ENCODE data around the gene KCNH1. TPM values are rescaled to one million over a fixed set of nuclear protein-coding genes. Genes with fewer than 3 reads are reported as not detected.

KCNH1 gene
- total RNA-seq, 1 donor from 2014 or later = 2.4 TPM

- H3K27me3 Mint-ChIP-seq = peaks cover 4% of the 10 kb centered on the region
Measured at GRCh38 chr1:211036381-211037060, 97.4 kb downstream of the KCNH1 start.

GRCh38 chr1:211035821-211036380, 98.0 kb downstream of the KCNH1 start:
- TF ChIP-seq CTCF (conservative IDR thresholded peaks at IDR 0.05) = no peak
- Mint-ChIP-seq H3K27me3 (peaks cover 4% of the 10 kb centered on the region), H3K36me3 (no peaks in the 10 kb centered on the region), H3K9me3 (no peaks in the 10 kb centered on the region), H3K4me1 (ENCODE audit: unreplicated experiment) (no peaks in the 10 kb centered on the region), H3K4me3 (no peak overlapping the region), H3K27ac (no peak overlapping the region)
- DNase-seq (ENCODE audit: extremely low spot score, unreplicated experiment) = no peak

More at GRCh38 chr1:211036381-211037060, 97.4 kb downstream of the KCNH1 start:
- H3K9me3 Mint-ChIP-seq = no peaks in the 10 kb centered on the region
- H3K36me3 Mint-ChIP-seq = no peaks in the 10 kb centered on the region
- no peak for TF ChIP-seq CTCF (conservative IDR thresholded peaks at IDR 0.05)
- H3K4me1 Mint-ChIP-seq (ENCODE audit: unreplicated experiment) = no peaks in the 10 kb centered on the region
- no peak overlapping the region for H3K27ac Mint-ChIP-seq
- no peak for DNase-seq (ENCODE audit: extremely low spot score, unreplicated experiment)
- H3K4me3 Mint-ChIP-seq = no peak overlapping the region

GRCh38 chr1:211033921-211034525, 99.9 kb downstream of the KCNH1 start:
- TF ChIP-seq CTCF (conservative IDR thresholded peaks at IDR 0.05) = no peak
- no peak overlapping the region for H3K27ac Mint-ChIP-seq
- peaks cover 4% of the 10 kb centered on the region for H3K27me3 Mint-ChIP-seq
- no peak for DNase-seq (ENCODE audit: extremely low spot score, unreplicated experiment)
- no peaks in the 10 kb centered on the region for H3K36me3 Mint-ChIP-seq
- H3K4me1 Mint-ChIP-seq (ENCODE audit: unreplicated experiment) = no peaks in the 10 kb centered on the region
- no peaks in the 10 kb centered on the region for H3K9me3 Mint-ChIP-seq
- H3K4me3 Mint-ChIP-seq = no peak overlapping the region

- no peak for DNase-seq (ENCODE audit: extremely low spot score, unreplicated experiment)
- no peak for TF ChIP-seq CTCF (conservative IDR thresholded peaks at IDR 0.05)
- Mint-ChIP-seq H3K9me3 (no peaks in the 10 kb centered on the region), H3K4me3 (no peak overlapping the region), H3K27me3 (peaks cover 7% of the 10 kb centered on the region), H3K36me3 (no peaks in the 10 kb centered on the region), H3K4me1 (ENCODE audit: unreplicated experiment) (no peaks in the 10 kb centered on the region), H3K27ac (no peak overlapping the region)
Measured at GRCh38 chr1:211024901-211025300, 109.0 kb downstream of the KCNH1 start.

- no peaks in the 10 kb centered on the region for H3K9me3 Mint-ChIP-seq
- H3K36me3 Mint-ChIP-seq = no peaks in the 10 kb centered on the region
- H3K4me3 Mint-ChIP-seq = no peak overlapping the region
- no peak overlapping the region for H3K27ac Mint-ChIP-seq
- DNase-seq (ENCODE audit: extremely low spot score, unreplicated experiment) = no peak
- peaks cover 24% of the 10 kb centered on the region for H3K27me3 Mint-ChIP-seq
- H3K4me1 Mint-ChIP-seq (ENCODE audit: unreplicated experiment) = peaks cover 3% of the 10 kb centered on the region
- TF ChIP-seq CTCF (conservative IDR thresholded peaks at IDR 0.05) = no peak
Measured at GRCh38 chr1:211019266-211019665, 114.7 kb downstream of the KCNH1 start.

Data from type B pancreatic cell (in vitro differentiated cells).